HL-60 (cell line): Measurements from ENCODE around the gene CENPC.

ENCODE experiments used
- GABPA ChIP-seq: IDR thresholded peaks from 2 replicates; pipeline ENCODE4 v1.6.1; 2012; ENCODE audit warnings: low read depth
- POLR2AphosphoS5 ChIP-seq: IDR thresholded peaks from 2 replicates; pipeline ENCODE4 v1.6.1; 2012; ENCODE audit warnings: low read depth
- TF ChIP-seq, protein P1 (sequence below): IDR thresholded peaks from one replicate; pipeline ENCODE4 v1.5.1; 2011; ENCODE audit warnings: low read length, control low read depth, inconsistent platforms; ENCODE audit not compliant: insufficient read depth
- TF ChIP-seq, protein P2 (sequence below): IDR thresholded peaks from 2 replicates; pipeline ENCODE4 v1.6.1; 2012; ENCODE audit warnings: low read depth; ENCODE audit not compliant: insufficient replicate concordance

DNA sequence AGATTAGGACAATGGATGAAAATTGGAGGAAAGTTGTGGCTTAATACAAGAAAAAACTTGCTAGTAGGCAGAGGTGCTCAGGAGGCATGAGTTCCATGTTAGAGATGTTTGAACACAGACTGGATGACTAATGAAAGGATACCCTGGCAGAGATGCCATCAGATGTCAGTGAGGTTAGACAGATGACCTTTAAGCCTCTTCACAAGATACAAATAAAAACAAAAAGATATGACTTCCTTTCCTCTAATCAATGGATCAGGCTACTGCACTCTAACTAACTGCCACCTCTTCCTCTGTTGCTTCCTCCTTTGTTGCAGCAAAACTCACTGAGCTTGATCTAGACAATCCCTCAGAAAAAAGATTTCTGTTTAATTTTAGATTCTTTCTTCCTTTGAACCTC is 27.9 kb upstream of the CENPC start:
- TF ChIP-seq, protein P1, sequence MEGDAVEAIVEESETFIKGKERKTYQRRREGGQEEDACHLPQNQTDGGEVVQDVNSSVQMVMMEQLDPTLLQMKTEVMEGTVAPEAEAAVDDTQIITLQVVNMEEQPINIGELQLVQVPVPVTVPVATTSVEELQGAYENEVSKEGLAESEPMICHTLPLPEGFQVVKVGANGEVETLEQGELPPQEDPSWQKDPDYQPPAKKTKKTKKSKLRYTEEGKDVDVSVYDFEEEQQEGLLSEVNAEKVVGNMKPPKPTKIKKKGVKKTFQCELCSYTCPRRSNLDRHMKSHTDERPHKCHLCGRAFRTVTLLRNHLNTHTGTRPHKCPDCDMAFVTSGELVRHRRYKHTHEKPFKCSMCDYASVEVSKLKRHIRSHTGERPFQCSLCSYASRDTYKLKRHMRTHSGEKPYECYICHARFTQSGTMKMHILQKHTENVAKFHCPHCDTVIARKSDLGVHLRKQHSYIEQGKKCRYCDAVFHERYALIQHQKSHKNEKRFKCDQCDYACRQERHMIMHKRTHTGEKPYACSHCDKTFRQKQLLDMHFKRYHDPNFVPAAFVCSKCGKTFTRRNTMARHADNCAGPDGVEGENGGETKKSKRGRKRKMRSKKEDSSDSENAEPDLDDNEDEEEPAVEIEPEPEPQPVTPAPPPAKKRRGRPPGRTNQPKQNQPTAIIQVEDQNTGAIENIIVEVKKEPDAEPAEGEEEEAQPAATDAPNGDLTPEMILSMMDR, result no peak
- TF ChIP-seq GABPA (no peak), POLR2AphosphoS5 (no peak)
- TF ChIP-seq, protein P2, sequence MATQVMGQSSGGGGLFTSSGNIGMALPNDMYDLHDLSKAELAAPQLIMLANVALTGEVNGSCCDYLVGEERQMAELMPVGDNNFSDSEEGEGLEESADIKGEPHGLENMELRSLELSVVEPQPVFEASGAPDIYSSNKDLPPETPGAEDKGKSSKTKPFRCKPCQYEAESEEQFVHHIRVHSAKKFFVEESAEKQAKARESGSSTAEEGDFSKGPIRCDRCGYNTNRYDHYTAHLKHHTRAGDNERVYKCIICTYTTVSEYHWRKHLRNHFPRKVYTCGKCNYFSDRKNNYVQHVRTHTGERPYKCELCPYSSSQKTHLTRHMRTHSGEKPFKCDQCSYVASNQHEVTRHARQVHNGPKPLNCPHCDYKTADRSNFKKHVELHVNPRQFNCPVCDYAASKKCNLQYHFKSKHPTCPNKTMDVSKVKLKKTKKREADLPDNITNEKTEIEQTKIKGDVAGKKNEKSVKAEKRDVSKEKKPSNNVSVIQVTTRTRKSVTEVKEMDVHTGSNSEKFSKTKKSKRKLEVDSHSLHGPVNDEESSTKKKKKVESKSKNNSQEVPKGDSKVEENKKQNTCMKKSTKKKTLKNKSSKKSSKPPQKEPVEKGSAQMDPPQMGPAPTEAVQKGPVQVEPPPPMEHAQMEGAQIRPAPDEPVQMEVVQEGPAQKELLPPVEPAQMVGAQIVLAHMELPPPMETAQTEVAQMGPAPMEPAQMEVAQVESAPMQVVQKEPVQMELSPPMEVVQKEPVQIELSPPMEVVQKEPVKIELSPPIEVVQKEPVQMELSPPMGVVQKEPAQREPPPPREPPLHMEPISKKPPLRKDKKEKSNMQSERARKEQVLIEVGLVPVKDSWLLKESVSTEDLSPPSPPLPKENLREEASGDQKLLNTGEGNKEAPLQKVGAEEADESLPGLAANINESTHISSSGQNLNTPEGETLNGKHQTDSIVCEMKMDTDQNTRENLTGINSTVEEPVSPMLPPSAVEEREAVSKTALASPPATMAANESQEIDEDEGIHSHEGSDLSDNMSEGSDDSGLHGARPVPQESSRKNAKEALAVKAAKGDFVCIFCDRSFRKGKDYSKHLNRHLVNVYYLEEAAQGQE, result no peak
